OCI-LY1 (cell line): ENCODE data around the gene EIF4E1B.

Experiments
- H2AFZ ChIP-seq: fragments of 200-600 bp; sonication (generic), shearing (Covaris generic); 2 replicates; pipeline ENCODE4 v1.6.0; 2014; ENCODE audit warnings: antibody characterized with exemption, mild to moderate bottlenecking, low read length
- H3F3A ChIP-seq: fragments of 200-600 bp; sonication (generic), shearing (Covaris generic); 2 replicates; pipeline ENCODE4 v1.6.0; 2014; ENCODE audit warnings: mild to moderate bottlenecking, antibody characterized with exemption, low read length, moderate library complexity; ENCODE audit not compliant: insufficient read depth
- H3K27ac ChIP-seq: fragments of 200-600 bp; sonication (generic); 2 replicates; pipeline ENCODE4 v1.5.1; 2014; ENCODE audit warnings: low read length, mixed run types, mild to moderate bottlenecking, low read depth; ENCODE audit not compliant: poor library complexity, severe bottlenecking
- H3K27me3 ChIP-seq: fragments of 200-600 bp; sonication (generic); 2 replicates; pipeline ENCODE4 v1.6.0; 2014; ENCODE audit warnings: antibody characterized with exemption, mild to moderate bottlenecking, low read length, moderate library complexity; ENCODE audit not compliant: insufficient read depth
- H3K36me3 ChIP-seq: fragments of 200-600 bp; sonication (generic); 2 replicates; pipeline ENCODE4 v1.6.1; 2014; ENCODE audit warnings: mild to moderate bottlenecking, antibody characterized with exemption, low read length, moderate library complexity, mixed read lengths; ENCODE audit not compliant: insufficient read depth
- H3K4me1 ChIP-seq: fragments of 200-600 bp; sonication (generic); 2 replicates; pipeline ENCODE4 v1.5.1; 2014; ENCODE audit warnings: mild to moderate bottlenecking, low read length, moderate library complexity; ENCODE audit not compliant: insufficient read depth, severe bottlenecking
- H3K4me2 ChIP-seq: fragments of 200-600 bp; sonication (generic), shearing (Covaris generic); 2 replicates; pipeline ENCODE4 v1.6.1; 2014; ENCODE audit warnings: low read length
- H3K4me3 ChIP-seq: fragments of 200-600 bp; sonication (generic); 2 replicates; pipeline ENCODE4 v1.5.1; 2014; ENCODE audit warnings: low read length, low read depth, mild to moderate bottlenecking, mixed read lengths; ENCODE audit not compliant: poor library complexity, severe bottlenecking
- H3K79me2 ChIP-seq: fragments of 200-600 bp; shearing (Covaris generic); 2 replicates; pipeline ENCODE4 v1.6.1; 2016; ENCODE audit warnings: mixed run types, low read length, mixed read lengths; ENCODE audit not compliant: insufficient read depth
- H3K9ac ChIP-seq: fragments of 200-600 bp; sonication (generic), shearing (Covaris generic); 2 replicates; pipeline ENCODE4 v1.6.1; 2014; ENCODE audit warnings: mild to moderate bottlenecking, low read length, mixed read lengths
- H3K9me2 ChIP-seq: fragments of 200-600 bp; sonication (generic), shearing (Covaris generic); 2 replicates; pipeline ENCODE4 v1.6.1; 2014; ENCODE audit warnings: low read depth, mild to moderate bottlenecking, low read length, mixed read lengths
- H3K9me3 ChIP-seq: fragments of 200-600 bp; shearing (Covaris generic); 2 replicates; pipeline ENCODE4 v1.6.1; 2014; ENCODE audit warnings: low read length, mixed read lengths
- H4K20me1 ChIP-seq: fragments of 200-600 bp; sonication (generic), shearing (Covaris generic); 2 replicates; pipeline ENCODE4 v1.6.0; 2016; ENCODE audit warnings: mild to moderate bottlenecking, low read length; ENCODE audit not compliant: insufficient read depth
- CTCF ChIP-seq: fragments of 200-600 bp; sonication (generic), shearing (Covaris generic); IDR thresholded peaks from 2 replicates; pipeline ENCODE4 v1.5.1; 2017; ENCODE audit warnings: mild to moderate bottlenecking, antibody characterized with exemption, low read length, moderate library complexity, mixed read lengths
- EZH2 ChIP-seq: fragments of 200-600 bp; sonication (generic), shearing (Covaris generic); IDR thresholded peaks from 2 replicates; pipeline ENCODE4 v1.8.0; 2017; ENCODE audit warnings: borderline replicate concordance, mixed run types, mild to moderate bottlenecking, antibody characterized with exemption, low read length, moderate library complexity, mixed read lengths

The EIF4E1B gene

GRCh38 chr5:176642675-176643490, 12.4 kb downstream of the EIF4E1B start:
- no peak overlapping the region for H3K9ac ChIP-seq
- no peaks in the 10 kb centered on the region for H3K36me3 ChIP-seq
- no peaks in the 10 kb centered on the region for H3K79me2 ChIP-seq
- H3K9me2 ChIP-seq: no peaks in the 10 kb centered on the region
- no peak overlapping the region for H3K4me3 ChIP-seq
- TF ChIP-seq EZH2 (no peak), CTCF (no peak)
- H3F3A ChIP-seq: no peaks in the 10 kb centered on the region
- H3K4me2 ChIP-seq: no peak overlapping the region
- peaks cover 11% of the 10 kb centered on the region for H3K4me1 ChIP-seq
- no peak overlapping the region for H3K27ac ChIP-seq
- no peaks in the 10 kb centered on the region for H3K9me3 ChIP-seq
- H2AFZ ChIP-seq: no peak overlapping the region
- peaks cover 4% of the 10 kb centered on the region; the same call in 1 of the 2 replicates for H3K27me3 ChIP-seq
- H4K20me1 ChIP-seq: no peaks in the 10 kb centered on the region

- Histone ChIP-seq H3F3A (no peaks in the 10 kb centered on the region), H2AFZ (no peak overlapping the region), H3K27me3 (peaks cover 4% of the 10 kb centered on the region; the same call in 1 of the 2 replicates), H3K79me2 (no peaks in the 10 kb centered on the region), H4K20me1 (no peaks in the 10 kb centered on the region), H3K27ac (no peak overlapping the region), H3K36me3 (no peaks in the 10 kb centered on the region), H3K9me3 (no peaks in the 10 kb centered on the region), H3K9ac (no peak overlapping the region), H3K4me3 (no peak overlapping the region), H3K4me2 (no peak overlapping the region), H3K9me2 (no peaks in the 10 kb centered on the region), H3K4me1 (peaks cover 18% of the 10 kb centered on the region)
- no peak for TF ChIP-seq EZH2
- no peak for TF ChIP-seq CTCF
Measured at GRCh38 chr5:176643491-176644219, 13.2 kb downstream of the EIF4E1B start.

- Histone ChIP-seq H3K27me3 (peaks cover 4% of the 10 kb centered on the region; the same call in 1 of the 2 replicates), H3K27ac (no peak overlapping the region), H3K4me2 (no peak overlapping the region), H3F3A (no peaks in the 10 kb centered on the region), H3K9me3 (no peaks in the 10 kb centered on the region), H3K9ac (no peak overlapping the region), H3K4me1 (peaks cover 18% of the 10 kb centered on the region), H2AFZ (no peak overlapping the region), H3K4me3 (no peak overlapping the region), H3K79me2 (no peaks in the 10 kb centered on the region), H4K20me1 (no peaks in the 10 kb centered on the region), H3K9me2 (no peaks in the 10 kb centered on the region), H3K36me3 (no peaks in the 10 kb centered on the region)
- TF ChIP-seq CTCF (no peak), EZH2 (no peak)
Measured at GRCh38 chr5:176644294-176644693, 13.8 kb downstream of the EIF4E1B start.
